Liver (tissue), 9 donors: ENCODE results near the gene UBE2QL1. TPM values are rescaled to one million over a fixed set of nuclear protein-coding genes. Genes with fewer than 3 reads are reported as not detected.

ENCODE experiments used
- DNase-seq: peaks from one replicate; pipeline ENCODE4 v3.0.0-alpha.2; 2017; ENCODE audit warnings: low spot score
- H3K27ac ChIP-seq, 2 donors: one replicate each; pipeline ENCODE4 v1.7.0; 2013; ENCODE audit warnings: inconsistent platforms in 2 of 2, low read length in 2 of 2, control low read depth in 1 of 2, low read depth in 1 of 2, mild to moderate bottlenecking in 1 of 2
- H3K27me3 ChIP-seq, 4 donors: one replicate each; pipeline versions ENCODE4 v1.6.1 to v1.7.0; 2013; ENCODE audit warnings: low read length in 3 of 4, inconsistent platforms in 1 of 4, mild to moderate bottlenecking in 1 of 4, moderate library complexity in 1 of 4; ENCODE audit not compliant: control insufficient read depth in 4 of 4, insufficient read depth in 4 of 4
- H3K36me3 ChIP-seq, 4 donors: one replicate each; pipeline versions ENCODE4 v1.6.1 to v1.7.0; 2013; ENCODE audit warnings: low read length in 3 of 4, mild to moderate bottlenecking in 3 of 4, low read depth in 1 of 4, moderate library complexity in 1 of 4; ENCODE audit not compliant: control insufficient read depth in 4 of 4, insufficient read depth in 3 of 4
- H3K4me1 ChIP-seq, 4 donors: one replicate each; pipeline versions ENCODE4 v1.6.1 to v1.7.0; 2013; ENCODE audit warnings: low read length in 3 of 4, mild to moderate bottlenecking in 3 of 4, moderate library complexity in 1 of 4; ENCODE audit not compliant: control insufficient read depth in 4 of 4, insufficient read depth in 4 of 4
- H3K4me3 ChIP-seq, 3 donors: one replicate each; pipeline versions ENCODE4 v1.6.1 to v1.7.0; 2013; ENCODE audit warnings: low read length in 3 of 3, control low read depth in 1 of 3, low read depth in 1 of 3, mild to moderate bottlenecking in 1 of 3
- H3K9ac ChIP-seq, 2 donors: one replicate each; pipeline ENCODE4 v1.7.0; 2013; ENCODE audit warnings: low read length in 2 of 2, mild to moderate bottlenecking in 2 of 2, moderate library complexity in 2 of 2, control low read depth in 1 of 2, low read depth in 1 of 2
- H3K9me3 ChIP-seq, 4 donors: one replicate each; pipeline versions ENCODE4 v1.6.1 to v1.7.0; 2013; ENCODE audit warnings: low read length in 3 of 4; ENCODE audit not compliant: control insufficient read depth in 4 of 4
- EGR1 ChIP-seq, 2 donors: IDR thresholded peaks; 2 replicates each; pipeline ENCODE4 v1.6.1; 2016 to 2018; ENCODE audit warnings: antibody characterized with exemption in 2 of 2, low read depth in 2 of 2
- FOXA1 ChIP-seq: IDR thresholded peaks from 2 replicates; pipeline ENCODE4 v1.6.1; 2016; ENCODE audit warnings: antibody characterized with exemption
- FOXA2 ChIP-seq: IDR thresholded peaks from 2 replicates; pipeline ENCODE4 v1.6.1; 2016; ENCODE audit warnings: antibody characterized with exemption
- GABPA ChIP-seq, 2 donors: IDR thresholded peaks in 1 of 2; conservative IDR thresholded peaks in 1 of 2; 2 replicates each; pipeline ENCODE4 v1.6.1; 2016; ENCODE audit warnings: antibody characterized with exemption in 2 of 2, mild to moderate bottlenecking in 1 of 2, moderate library complexity in 1 of 2
- HNF4A ChIP-seq, 2 donors: conservative IDR thresholded peaks; 2 replicates each; pipeline ENCODE4 v1.6.1; 2016; ENCODE audit warnings: antibody characterized with exemption in 2 of 2, mild to moderate bottlenecking in 2 of 2
- JUND ChIP-seq, 2 donors: IDR thresholded peaks; 2 replicates each; pipeline ENCODE4 v1.6.1; 2016; ENCODE audit warnings: antibody characterized with exemption in 2 of 2
- NR2F2 ChIP-seq: IDR thresholded peaks from 2 replicates; pipeline ENCODE4 v1.6.1; 2016; ENCODE audit warnings: antibody characterized with exemption
- RXRA ChIP-seq, 2 donors: IDR thresholded peaks; 2 replicates each; pipeline ENCODE4 v1.6.1; 2017 to 2018; ENCODE audit warnings: antibody characterized with exemption in 2 of 2, mild to moderate bottlenecking in 1 of 2
- SP1 ChIP-seq: IDR thresholded peaks from 2 replicates; pipeline ENCODE4 v1.6.1; 2018; ENCODE audit warnings: antibody characterized with exemption, mild to moderate bottlenecking
- TAF1 ChIP-seq: conservative IDR thresholded peaks from 2 replicates; pipeline ENCODE4 v1.6.1; 2016; ENCODE audit warnings: antibody characterized with exemption, mild to moderate bottlenecking
- YY1 ChIP-seq: IDR thresholded peaks from 2 replicates; pipeline ENCODE4 v1.6.1; 2016; ENCODE audit warnings: antibody characterized with exemption, mild to moderate bottlenecking
- WGBS: extraction: QIAGEN DNeasy Blood & Tissue Kit; methylation state at CpG from one replicate; pipeline ENCODE4 v1.1.7; 2013; 5-methylcytosine and 5-hydroxymethylcytosine counted together
- polyA plus RNA-seq, 2 donors: library from polyadenylated mRNA; stranded (reverse) in 1 of 2; unstranded in 1 of 2; fragments of 200-250 nt in 1 of 2; fragments of >200 nt in 1 of 2; fragmentation: Nextera tagmentation in 1 of 2; extraction: Ambion mirVana in 1 of 2; gene quantifications; one replicate each; pipeline versions ENCODE4 v1.2.1 to v1.2.3, GENCODE V29; 2013 to 2015
- total RNA-seq, 2 donors: library from RNA; depleted of rRNA; stranded (reverse); fragments of >200 nt; gene quantifications; one replicate each; pipeline ENCODE4 v1.2.3, GENCODE V29; 2014
- TF ChIP-seq, protein P1 (sequence below): IDR thresholded peaks from 2 replicates; pipeline ENCODE4 v1.6.1; 2016; ENCODE audit warnings: antibody characterized with exemption
- TF ChIP-seq, protein P2 (sequence below): IDR thresholded peaks from 2 replicates; pipeline ENCODE4 v1.6.1; 2016; ENCODE audit warnings: antibody characterized with exemption, mild to moderate bottlenecking
- TF ChIP-seq, protein P3 (sequence below): fragments of 150-350 bp; IDR thresholded peaks from 2 replicates; pipeline ENCODE4 v1.5.1; 2017; ENCODE audit warnings: improper control_type of control experiment, low read depth, low read length; ENCODE audit not compliant: missing input control
- TF ChIP-seq, protein P4 (sequence below): IDR thresholded peaks from 2 replicates; pipeline ENCODE4 v1.6.1; 2016; ENCODE audit warnings: antibody characterized with exemption
- TF ChIP-seq, protein P5 (sequence below): IDR thresholded peaks from 2 replicates; pipeline ENCODE4 v1.6.1; 2016; ENCODE audit warnings: antibody characterized with exemption
- donor health status: healthy.
- donor health status: healthy.
- donor health status: healthy.
- donor health status: healthy.
- donor health status: healthy.

Gene UBE2QL1
- total and polyA plus RNA-seq, 4 donors: 0.09 to 1.9 (median 0.36) TPM

DNA sequence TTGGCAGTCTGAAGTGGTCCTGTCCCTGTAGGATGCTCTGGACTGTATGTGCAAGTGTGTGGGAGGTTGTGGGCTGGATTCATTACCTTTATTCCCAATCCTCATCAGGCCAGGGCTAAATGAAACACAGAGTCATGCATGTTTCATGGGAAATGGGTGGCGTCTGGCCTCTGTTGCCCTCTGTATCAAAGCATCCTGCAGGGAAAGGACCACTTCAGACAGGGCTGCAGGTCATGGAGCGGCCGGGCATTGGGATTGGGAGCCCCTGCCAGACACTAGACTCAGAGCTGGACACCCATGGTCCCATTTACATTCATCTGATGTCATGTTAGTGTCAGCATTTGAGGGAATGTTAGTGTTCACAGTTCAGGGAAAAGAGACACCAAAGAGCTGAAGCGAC is 53.8 kb downstream of the UBE2QL1 start (continued):
- TF ChIP-seq, protein P1, sequence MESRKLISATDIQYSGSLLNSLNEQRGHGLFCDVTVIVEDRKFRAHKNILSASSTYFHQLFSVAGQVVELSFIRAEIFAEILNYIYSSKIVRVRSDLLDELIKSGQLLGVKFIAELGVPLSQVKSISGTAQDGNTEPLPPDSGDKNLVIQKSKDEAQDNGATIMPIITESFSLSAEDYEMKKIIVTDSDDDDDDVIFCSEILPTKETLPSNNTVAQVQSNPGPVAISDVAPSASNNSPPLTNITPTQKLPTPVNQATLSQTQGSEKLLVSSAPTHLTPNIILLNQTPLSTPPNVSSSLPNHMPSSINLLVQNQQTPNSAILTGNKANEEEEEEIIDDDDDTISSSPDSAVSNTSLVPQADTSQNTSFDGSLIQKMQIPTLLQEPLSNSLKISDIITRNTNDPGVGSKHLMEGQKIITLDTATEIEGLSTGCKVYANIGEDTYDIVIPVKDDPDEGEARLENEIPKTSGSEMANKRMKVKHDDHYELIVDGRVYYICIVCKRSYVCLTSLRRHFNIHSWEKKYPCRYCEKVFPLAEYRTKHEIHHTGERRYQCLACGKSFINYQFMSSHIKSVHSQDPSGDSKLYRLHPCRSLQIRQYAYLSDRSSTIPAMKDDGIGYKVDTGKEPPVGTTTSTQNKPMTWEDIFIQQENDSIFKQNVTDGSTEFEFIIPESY: no peak
- TF ChIP-seq FOXA1 (no peak), EGR1 (IDR thresholded peaks at IDR 0.05; ENCODE audit: low read depth in 2 of 2) (no peak)
- TF ChIP-seq, protein P2, sequence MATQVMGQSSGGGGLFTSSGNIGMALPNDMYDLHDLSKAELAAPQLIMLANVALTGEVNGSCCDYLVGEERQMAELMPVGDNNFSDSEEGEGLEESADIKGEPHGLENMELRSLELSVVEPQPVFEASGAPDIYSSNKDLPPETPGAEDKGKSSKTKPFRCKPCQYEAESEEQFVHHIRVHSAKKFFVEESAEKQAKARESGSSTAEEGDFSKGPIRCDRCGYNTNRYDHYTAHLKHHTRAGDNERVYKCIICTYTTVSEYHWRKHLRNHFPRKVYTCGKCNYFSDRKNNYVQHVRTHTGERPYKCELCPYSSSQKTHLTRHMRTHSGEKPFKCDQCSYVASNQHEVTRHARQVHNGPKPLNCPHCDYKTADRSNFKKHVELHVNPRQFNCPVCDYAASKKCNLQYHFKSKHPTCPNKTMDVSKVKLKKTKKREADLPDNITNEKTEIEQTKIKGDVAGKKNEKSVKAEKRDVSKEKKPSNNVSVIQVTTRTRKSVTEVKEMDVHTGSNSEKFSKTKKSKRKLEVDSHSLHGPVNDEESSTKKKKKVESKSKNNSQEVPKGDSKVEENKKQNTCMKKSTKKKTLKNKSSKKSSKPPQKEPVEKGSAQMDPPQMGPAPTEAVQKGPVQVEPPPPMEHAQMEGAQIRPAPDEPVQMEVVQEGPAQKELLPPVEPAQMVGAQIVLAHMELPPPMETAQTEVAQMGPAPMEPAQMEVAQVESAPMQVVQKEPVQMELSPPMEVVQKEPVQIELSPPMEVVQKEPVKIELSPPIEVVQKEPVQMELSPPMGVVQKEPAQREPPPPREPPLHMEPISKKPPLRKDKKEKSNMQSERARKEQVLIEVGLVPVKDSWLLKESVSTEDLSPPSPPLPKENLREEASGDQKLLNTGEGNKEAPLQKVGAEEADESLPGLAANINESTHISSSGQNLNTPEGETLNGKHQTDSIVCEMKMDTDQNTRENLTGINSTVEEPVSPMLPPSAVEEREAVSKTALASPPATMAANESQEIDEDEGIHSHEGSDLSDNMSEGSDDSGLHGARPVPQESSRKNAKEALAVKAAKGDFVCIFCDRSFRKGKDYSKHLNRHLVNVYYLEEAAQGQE: no peak

DNA sequence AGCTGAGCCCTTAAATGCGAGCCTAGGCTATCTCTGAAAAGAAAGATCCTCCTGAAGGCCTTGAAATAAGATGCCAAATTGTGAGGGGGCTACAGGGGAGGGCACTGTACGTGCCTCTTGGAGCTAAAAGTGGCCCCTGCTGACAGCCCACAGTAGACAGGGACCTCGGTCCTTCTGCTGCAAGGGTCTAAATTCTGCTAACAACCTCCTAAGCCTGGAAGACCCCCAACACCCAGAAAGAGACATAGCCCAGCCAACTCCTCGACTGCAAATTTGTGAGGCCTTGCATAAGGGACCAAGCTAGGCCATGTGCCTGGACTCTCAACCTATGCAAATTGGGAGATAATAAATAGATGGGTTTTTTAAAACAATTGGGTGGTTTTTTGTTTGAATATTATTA is 54.7 kb downstream of the UBE2QL1 start:
- peaks cover 0 to 4% (median 1%) of the 10 kb centered on the region in 4 donors for H3K9me3 ChIP-seq
- H3K36me3 ChIP-seq: no peaks in the 10 kb centered on the region
- peaks cover 4 to 22% (median 10%) of the 10 kb centered on the region in 4 donors for H3K4me1 ChIP-seq
- H3K4me3 ChIP-seq: no peak overlapping the region
- no peak for DNase-seq
- TF ChIP-seq FOXA1 (no peak), SP1 (no peak), HNF4A (conservative IDR thresholded peaks at IDR 0.05) (no peak)
- TF ChIP-seq, protein P3, sequence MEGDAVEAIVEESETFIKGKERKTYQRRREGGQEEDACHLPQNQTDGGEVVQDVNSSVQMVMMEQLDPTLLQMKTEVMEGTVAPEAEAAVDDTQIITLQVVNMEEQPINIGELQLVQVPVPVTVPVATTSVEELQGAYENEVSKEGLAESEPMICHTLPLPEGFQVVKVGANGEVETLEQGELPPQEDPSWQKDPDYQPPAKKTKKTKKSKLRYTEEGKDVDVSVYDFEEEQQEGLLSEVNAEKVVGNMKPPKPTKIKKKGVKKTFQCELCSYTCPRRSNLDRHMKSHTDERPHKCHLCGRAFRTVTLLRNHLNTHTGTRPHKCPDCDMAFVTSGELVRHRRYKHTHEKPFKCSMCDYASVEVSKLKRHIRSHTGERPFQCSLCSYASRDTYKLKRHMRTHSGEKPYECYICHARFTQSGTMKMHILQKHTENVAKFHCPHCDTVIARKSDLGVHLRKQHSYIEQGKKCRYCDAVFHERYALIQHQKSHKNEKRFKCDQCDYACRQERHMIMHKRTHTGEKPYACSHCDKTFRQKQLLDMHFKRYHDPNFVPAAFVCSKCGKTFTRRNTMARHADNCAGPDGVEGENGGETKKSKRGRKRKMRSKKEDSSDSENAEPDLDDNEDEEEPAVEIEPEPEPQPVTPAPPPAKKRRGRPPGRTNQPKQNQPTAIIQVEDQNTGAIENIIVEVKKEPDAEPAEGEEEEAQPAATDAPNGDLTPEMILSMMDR: no peak
- TF ChIP-seq, protein P4, sequence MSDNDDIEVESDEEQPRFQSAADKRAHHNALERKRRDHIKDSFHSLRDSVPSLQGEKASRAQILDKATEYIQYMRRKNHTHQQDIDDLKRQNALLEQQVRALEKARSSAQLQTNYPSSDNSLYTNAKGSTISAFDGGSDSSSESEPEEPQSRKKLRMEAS: no peak
- TF ChIP-seq, protein P5, sequence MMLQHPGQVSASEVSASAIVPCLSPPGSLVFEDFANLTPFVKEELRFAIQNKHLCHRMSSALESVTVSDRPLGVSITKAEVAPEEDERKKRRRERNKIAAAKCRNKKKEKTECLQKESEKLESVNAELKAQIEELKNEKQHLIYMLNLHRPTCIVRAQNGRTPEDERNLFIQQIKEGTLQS: no peak
- no peak overlapping the region for H3K9ac ChIP-seq
- H3K27ac ChIP-seq: no peak overlapping the region
- H3K27me3 ChIP-seq: no peaks in the 10 kb centered on the region
- 83% methylated on average over 4 of the region's 4 CpGs for WGBS

DNA sequence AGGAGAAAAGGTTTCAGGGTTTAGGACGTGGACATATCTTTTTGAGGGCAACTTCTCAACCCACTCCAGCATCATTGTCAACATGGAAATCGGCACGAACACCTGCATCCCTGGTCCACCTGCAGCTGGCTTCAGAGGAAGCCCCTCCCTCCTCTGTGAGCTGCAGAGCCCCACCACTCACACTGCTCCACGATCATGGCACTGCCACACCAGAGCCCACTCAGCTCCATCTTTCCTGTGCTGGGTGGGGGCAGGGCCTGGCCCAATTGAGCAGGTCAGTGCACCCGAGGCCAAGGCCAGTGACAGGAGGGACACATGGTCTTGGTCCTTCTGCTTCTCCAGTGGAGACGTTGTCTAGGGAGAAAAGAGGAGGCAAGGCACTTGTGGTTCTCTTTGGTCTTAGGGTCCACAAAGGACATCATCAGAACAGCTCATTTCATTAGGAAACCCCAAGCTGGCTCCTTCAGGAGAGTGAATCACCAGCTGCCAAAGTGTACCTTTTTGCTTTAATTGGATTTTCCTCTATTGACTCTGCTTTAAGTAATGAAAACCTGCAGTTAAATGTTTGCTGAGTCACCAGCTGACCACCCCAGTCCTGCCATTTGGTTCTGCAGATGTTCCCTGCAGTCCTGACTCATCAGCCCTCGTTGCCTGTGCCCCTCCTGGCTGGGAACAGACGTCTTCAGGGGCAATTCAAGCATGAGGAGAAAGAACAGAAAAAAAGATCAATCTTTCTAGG is 56.2 kb downstream of the UBE2QL1 start:
- WGBS: 78% methylated on average over 8 of the region's 8 CpGs
- peaks cover 0 to 4% (median 1%) of the 10 kb centered on the region in 4 donors for H3K9me3 ChIP-seq
- DNase-seq: no peak
- TF ChIP-seq SP1 (no peak), JUND (IDR thresholded peaks at IDR 0.05) (no peak), NR2F2 (no peak), HNF4A (conservative IDR thresholded peaks at IDR 0.05) (no peak), YY1 (no peak), RXRA (IDR thresholded peaks at IDR 0.05) (no peak), TAF1 (no peak), EGR1 (IDR thresholded peaks at IDR 0.05; ENCODE audit: low read depth in 2 of 2) (no peak), FOXA2 (no peak), FOXA1 (no peak), GABPA (IDR thresholded peaks at IDR 0.05 in 1 of 2, conservative IDR thresholded peaks at IDR 0.05 in 1 of 2) (no peak)
- TF ChIP-seq, protein P4: no peak
- TF ChIP-seq, protein P3: no peak
- TF ChIP-seq, protein P5: no peak

More for the DNA sequence above, 56.2 kb downstream of the UBE2QL1 start:
- Histone ChIP-seq H3K4me1 (peaks cover 13 to 35% (median 23%) of the 10 kb centered on the region in 4 donors), H3K27me3 (no peaks in the 10 kb centered on the region), H3K9ac (no peak overlapping the region), H3K36me3 (no peaks in the 10 kb centered on the region), H3K4me3 (no peak overlapping the region), H3K27ac (no peak overlapping the region)
